C4-2B (cell line): ENCODE data around the gene BTBD2.

Source experiments
- CTCF ChIP-seq: fragments of 450-650 bp; conservative IDR thresholded peaks from 2 replicates; pipeline ENCODE4 v1.5.1; 2017; ENCODE audit warnings: mild to moderate bottlenecking
- ZFX ChIP-seq: fragments of 450-650 bp; IDR thresholded peaks from 2 replicates; pipeline ENCODE4 v1.6.1; 2017

- TF ChIP-seq CTCF (no peak), ZFX (no peak)
These were observed 67.8 kb downstream of the BTBD2 start for GRCh38 chr19:1947651-1948209.
